GM23248 (cell line): ENCODE results near the gene SLC9A9. TPM values are rescaled to one million over a fixed set of nuclear protein-coding genes. Genes with fewer than 3 reads are reported as not detected.

Experiments
- DNase-seq: peaks from one replicate; pipeline ENCODE4 v3.0.0-alpha.2; 2015
- H2AFZ ChIP-seq: fragments of 200-600 bp; sonication (generic); 2 replicates; pipeline ENCODE4 v1.6.1; 2016; ENCODE audit warnings: antibody characterized with exemption
- H3F3A ChIP-seq: fragments of 200-600 bp; sonication (generic); 2 replicates; pipeline ENCODE4 v1.6.1; 2016; ENCODE audit warnings: mild to moderate bottlenecking, antibody characterized with exemption, mixed run types; ENCODE audit not compliant: insufficient read depth
- H3K27ac ChIP-seq: fragments of 200-600 bp; sonication (generic); 2 replicates; pipeline ENCODE4 v1.5.1; 2016; ENCODE audit warnings: mild to moderate bottlenecking
- H3K27me3 ChIP-seq: fragments of 200-600 bp; sonication (generic); replicated peaks from 2 replicates; pipeline ENCODE4 v1.6.1; 2016; ENCODE audit warnings: mild to moderate bottlenecking; ENCODE audit not compliant: insufficient read depth
- H3K36me3 ChIP-seq: fragments of 200-600 bp; sonication (generic); 2 replicates; pipeline ENCODE4 v1.6.1; 2016; ENCODE audit warnings: low read depth, mild to moderate bottlenecking
- H3K4me1 ChIP-seq: fragments of 200-600 bp; sonication (generic); 2 replicates; pipeline ENCODE4 v1.6.1; 2016; ENCODE audit warnings: mild to moderate bottlenecking; ENCODE audit not compliant: insufficient read depth
- H3K4me2 ChIP-seq: fragments of 200-600 bp; sonication (generic); one replicate; pipeline ENCODE4 v1.6.1; 2016; ENCODE audit warnings: mild to moderate bottlenecking; ENCODE audit not compliant: unreplicated experiment
- H3K4me3 ChIP-seq: fragments of 200-600 bp; sonication (generic); 2 replicates; pipeline ENCODE4 v1.5.1; 2016; ENCODE audit warnings: mild to moderate bottlenecking
- H3K79me2 ChIP-seq: fragments of 200-600 bp; sonication (generic); 2 replicates; pipeline ENCODE4 v1.6.1; 2016; ENCODE audit warnings: mild to moderate bottlenecking; ENCODE audit not compliant: insufficient read depth
- H3K9ac ChIP-seq: fragments of 200-600 bp; sonication (generic); 2 replicates; pipeline ENCODE4 v1.6.1; 2016; ENCODE audit warnings: mild to moderate bottlenecking
- H3K9me2 ChIP-seq: fragments of 200-600 bp; sonication (generic); 2 replicates; pipeline ENCODE4 v1.6.1; 2016; ENCODE audit warnings: mixed run types, mild to moderate bottlenecking, moderate library complexity; ENCODE audit not compliant: insufficient read depth
- H3K9me3 ChIP-seq: fragments of 200-600 bp; sonication (generic); one replicate; pipeline ENCODE4 v1.6.1; 2017; ENCODE audit warnings: low read depth
- H4K20me1 ChIP-seq: fragments of 200-600 bp; sonication (generic); 2 replicates; pipeline ENCODE4 v1.6.0; 2016; ENCODE audit not compliant: insufficient read depth
- EZH2 ChIP-seq: fragments of 200-600 bp; sonication (generic); IDR thresholded peaks from 2 replicates; pipeline ENCODE4 v1.6.1; 2018; ENCODE audit warnings: antibody characterized with exemption, mild to moderate bottlenecking; ENCODE audit not compliant: insufficient read depth, poor library complexity, severe bottlenecking
- EZH2phosphoT487 ChIP-seq: fragments of 200-600 bp; sonication (generic); IDR thresholded peaks from 2 replicates; pipeline ENCODE4 v1.6.1; 2018; ENCODE audit warnings: antibody characterized with exemption, moderate library complexity, mild to moderate bottlenecking, low read depth; ENCODE audit not compliant: insufficient read depth
- WGBS, 2 experiments: methylation state at CpG; one replicate each; pipeline ENCODE4 v1.1.6; 2015 to 2017; ENCODE audit warnings: low lambda C conversion rate in 2 of 2, low coverage in 1 of 2; ENCODE audit errors: missing lambda C conversion rate in 2 of 2; 5-methylcytosine and 5-hydroxymethylcytosine counted together
- in situ Hi-C: fragments of 300-500 bp; cut with MboI; formaldehyde crosslinking; loops from 2 replicates; pipeline ENCODE4 v1.15.0; 2020
- polyA plus RNA-seq: library from polyadenylated mRNA; unstranded; fragments of >200 nt; fragmentation: Nextera tagmentation; extraction: Ambion mirVana; gene quantifications from 2 replicates; pipeline ENCODE4 v1.2.1, GENCODE V29; 2016
- total RNA-seq: library from RNA; depleted of rRNA; stranded (reverse); fragments of >200 nt; shearing (Covaris generic); gene quantifications from 2 replicates; pipeline ENCODE4 v1.2.3, GENCODE V29; 2014

Gene SLC9A9
- total and polyA plus RNA-seq, 2 experiments from 2014 or later = 2.8 to 3.2 TPM

DNA sequence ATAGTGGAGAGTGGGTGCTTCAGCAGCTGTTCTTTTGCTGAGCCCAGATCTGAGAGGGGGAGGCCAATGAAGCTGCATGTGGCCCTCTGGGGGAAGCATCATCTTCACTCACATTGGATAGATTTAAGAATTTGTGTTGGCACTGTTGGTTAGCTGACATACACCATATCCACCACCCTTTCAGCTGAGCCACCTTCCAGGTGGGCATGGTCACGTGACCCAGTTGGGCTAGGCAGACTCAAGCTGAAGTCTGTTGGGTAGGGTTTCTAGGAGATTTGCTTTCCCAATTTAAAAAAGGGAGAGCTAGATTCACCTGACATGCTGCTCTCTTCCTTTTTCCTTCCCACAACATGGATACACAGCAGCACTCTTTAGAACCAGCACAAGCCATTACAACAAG is 417.7 kb downstream of the SLC9A9 start:
- Histone ChIP-seq H3K4me3 (no peak overlapping the region), H3K9me2 (no peaks in the 10 kb centered on the region), H3K27ac (no peak overlapping the region), H3K36me3 (no peaks in the 10 kb centered on the region), H3K79me2 (no peaks in the 10 kb centered on the region), H3K4me2 (no peak overlapping the region), H3K9me3 (no peaks in the 10 kb centered on the region), H3K27me3 (no peaks in the 10 kb centered on the region), H3K4me1 (0 out of 2 replicates have a peak, but pooled peaks cover under 1% of the 10 kb centered on the region), H2AFZ (no peak overlapping the region), H3F3A (no peaks in the 10 kb centered on the region), H4K20me1 (no peaks in the 10 kb centered on the region), H3K9ac (no peak overlapping the region)
- DNase-seq = no peak
- in situ Hi-C loops = no loop called here
- 96 to 100% methylated on average over 1 of the region's 1 CpG for WGBS, 2 experiments
- TF ChIP-seq EZH2 (no peak), EZH2phosphoT487 (no peak)

GRCh38 chr3:143429628-143430514 is 418.4 kb downstream of the SLC9A9 start:
- in situ Hi-C loops = no loop called here
- Histone ChIP-seq H3K36me3 (no peaks in the 10 kb centered on the region), H3K9me3 (no peaks in the 10 kb centered on the region), H3K4me1 (no peaks in the 10 kb centered on the region), H3K27me3 (no peaks in the 10 kb centered on the region), H3K4me2 (no peak overlapping the region), H2AFZ (no peak overlapping the region), H3F3A (no peaks in the 10 kb centered on the region), H3K9me2 (no peaks in the 10 kb centered on the region), H3K27ac (no peak overlapping the region), H3K79me2 (no peaks in the 10 kb centered on the region), H3K9ac (no peak overlapping the region), H4K20me1 (no peaks in the 10 kb centered on the region), H3K4me3 (no peak overlapping the region)
- 89% methylated on average over 5 of the region's 5 CpGs for WGBS, 2 experiments
- no peak for DNase-seq
- no peak for TF ChIP-seq EZH2phosphoT487
- TF ChIP-seq EZH2 = no peak

GRCh38 chr3:143428294-143428693 is 420.0 kb downstream of the SLC9A9 start:
- no peaks in the 10 kb centered on the region for H3K27me3 ChIP-seq
- no peak overlapping the region for H3K4me3 ChIP-seq
- no peak for DNase-seq
- no peak overlapping the region for H3K4me2 ChIP-seq
- no peaks in the 10 kb centered on the region for H3F3A ChIP-seq
- H2AFZ ChIP-seq = no peak overlapping the region
- no peak overlapping the region for H3K9ac ChIP-seq
- H3K27ac ChIP-seq = no peak overlapping the region
- H3K4me1 ChIP-seq = no peaks in the 10 kb centered on the region
- WGBS, 2 experiments = 89 to 100% methylated on average over 1 of the region's 1 CpG
- in situ Hi-C loops = no loop called here
- no peaks in the 10 kb centered on the region for H3K9me2 ChIP-seq
- no peaks in the 10 kb centered on the region for H3K36me3 ChIP-seq
- no peaks in the 10 kb centered on the region for H3K79me2 ChIP-seq
- H3K9me3 ChIP-seq = no peaks in the 10 kb centered on the region
- TF ChIP-seq EZH2 (no peak), EZH2phosphoT487 (no peak)
- no peaks in the 10 kb centered on the region for H4K20me1 ChIP-seq

GRCh38 chr3:143427631-143428030 is 420.6 kb downstream of the SLC9A9 start:
- WGBS, 2 experiments = 95 to 100% methylated on average over 1 of the region's 1 CpG
- Histone ChIP-seq H3F3A (no peaks in the 10 kb centered on the region), H3K36me3 (no peaks in the 10 kb centered on the region), H3K9ac (no peak overlapping the region), H3K27ac (no peak overlapping the region), H3K9me3 (no peaks in the 10 kb centered on the region), H2AFZ (no peak overlapping the region), H4K20me1 (no peaks in the 10 kb centered on the region), H3K9me2 (no peaks in the 10 kb centered on the region), H3K4me2 (no peak overlapping the region), H3K79me2 (no peaks in the 10 kb centered on the region), H3K4me3 (no peak overlapping the region), H3K4me1 (no peaks in the 10 kb centered on the region), H3K27me3 (no peaks in the 10 kb centered on the region)
- no peak for TF ChIP-seq EZH2phosphoT487
- no peak for TF ChIP-seq EZH2
- in situ Hi-C loops = no loop called here
- DNase-seq = no peak
